MM.1S (cell line): ENCODE results near the gene MTHFD1L.

Experiments used
- DNase-seq: peaks from one replicate; pipeline ENCODE4 v3.0.0-alpha.2; 2015
- H2AFZ ChIP-seq: fragments of 300-600 bp; sonication (generic); 2 replicates; pipeline ENCODE4 v1.6.0; 2016; ENCODE audit warnings: antibody characterized with exemption, low read length
- H3F3A ChIP-seq: fragments of 300-600 bp; sonication (generic); 2 replicates; pipeline ENCODE4 v1.6.1; 2016; ENCODE audit warnings: mild to moderate bottlenecking, antibody characterized with exemption, low read length, moderate library complexity, mixed read lengths; ENCODE audit not compliant: insufficient read depth
- H3K27ac ChIP-seq: fragments of 300-600 bp; sonication (generic); 2 replicates; pipeline ENCODE4 v1.5.1; 2016; ENCODE audit warnings: mild to moderate bottlenecking, low read length
- H3K27me3 ChIP-seq: fragments of 300-600 bp; sonication (generic); replicated peaks from 2 replicates; pipeline ENCODE4 v1.6.0; 2016; ENCODE audit warnings: low read length; ENCODE audit not compliant: insufficient read depth
- H3K36me3 ChIP-seq: fragments of 300-600 bp; sonication (generic); replicated peaks from 2 replicates; pipeline ENCODE4 v1.6.1; 2016; ENCODE audit warnings: mild to moderate bottlenecking, low read length, mixed read lengths; ENCODE audit not compliant: insufficient read depth
- H3K4me1 ChIP-seq: fragments of 300-600 bp; sonication (generic); 2 replicates; pipeline ENCODE4 v1.6.1; 2016; ENCODE audit warnings: low read length, mixed read lengths
- H3K4me2 ChIP-seq: fragments of 300-600 bp; sonication (generic); 2 replicates; pipeline ENCODE4 v1.6.0; 2016; ENCODE audit warnings: low read depth, low read length
- H3K4me3 ChIP-seq: fragments of 300-600 bp; sonication (generic); 2 replicates; pipeline ENCODE4 v1.5.1; 2016; ENCODE audit warnings: low read length, mixed read lengths
- H3K79me2 ChIP-seq: fragments of 300-600 bp; sonication (generic); 2 replicates; pipeline ENCODE4 v1.6.1; 2016; ENCODE audit warnings: mixed run types, low read length, mixed read lengths
- H3K9ac ChIP-seq: fragments of 300-600 bp; sonication (generic); 2 replicates; pipeline ENCODE4 v1.6.1; 2016; ENCODE audit warnings: low read length, mixed read lengths
- H3K9me2 ChIP-seq: fragments of 300-600 bp; sonication (generic); replicated peaks from 2 replicates; pipeline ENCODE4 v1.6.1; 2016; ENCODE audit warnings: mild to moderate bottlenecking, low read length, mixed read lengths; ENCODE audit not compliant: insufficient read depth
- H3K9me3 ChIP-seq: fragments of 300-600 bp; sonication (generic); replicated peaks from 2 replicates; pipeline ENCODE4 v1.6.1; 2016; ENCODE audit warnings: mild to moderate bottlenecking, low read length, mixed read lengths; ENCODE audit not compliant: insufficient read depth
- H4K20me1 ChIP-seq: fragments of 300-600 bp; sonication (generic); 2 replicates; pipeline ENCODE4 v1.6.1; 2016; ENCODE audit warnings: mild to moderate bottlenecking, low read length, moderate library complexity, mixed read lengths; ENCODE audit not compliant: insufficient read depth
- EZH2 ChIP-seq: fragments of 300-600 bp; sonication (generic); optimal IDR thresholded peaks from 2 replicates; pipeline ENCODE3; 2017; ENCODE audit warnings: low read depth, mild to moderate bottlenecking, antibody characterized with exemption, low read length, mixed read lengths
- EZH2phosphoT487 ChIP-seq: fragments of 300-600 bp; sonication (generic); IDR thresholded peaks from 2 replicates; pipeline ENCODE4 v1.6.1; 2018; ENCODE audit warnings: antibody characterized with exemption, low read length
- TF ChIP-seq, protein P1 (sequence below): fragments of 300-600 bp; sonication (generic); IDR thresholded peaks from 2 replicates; pipeline ENCODE4 v1.5.1; 2016; ENCODE audit warnings: antibody characterized with exemption, low read length, mixed read lengths

Gene MTHFD1L

DNA sequence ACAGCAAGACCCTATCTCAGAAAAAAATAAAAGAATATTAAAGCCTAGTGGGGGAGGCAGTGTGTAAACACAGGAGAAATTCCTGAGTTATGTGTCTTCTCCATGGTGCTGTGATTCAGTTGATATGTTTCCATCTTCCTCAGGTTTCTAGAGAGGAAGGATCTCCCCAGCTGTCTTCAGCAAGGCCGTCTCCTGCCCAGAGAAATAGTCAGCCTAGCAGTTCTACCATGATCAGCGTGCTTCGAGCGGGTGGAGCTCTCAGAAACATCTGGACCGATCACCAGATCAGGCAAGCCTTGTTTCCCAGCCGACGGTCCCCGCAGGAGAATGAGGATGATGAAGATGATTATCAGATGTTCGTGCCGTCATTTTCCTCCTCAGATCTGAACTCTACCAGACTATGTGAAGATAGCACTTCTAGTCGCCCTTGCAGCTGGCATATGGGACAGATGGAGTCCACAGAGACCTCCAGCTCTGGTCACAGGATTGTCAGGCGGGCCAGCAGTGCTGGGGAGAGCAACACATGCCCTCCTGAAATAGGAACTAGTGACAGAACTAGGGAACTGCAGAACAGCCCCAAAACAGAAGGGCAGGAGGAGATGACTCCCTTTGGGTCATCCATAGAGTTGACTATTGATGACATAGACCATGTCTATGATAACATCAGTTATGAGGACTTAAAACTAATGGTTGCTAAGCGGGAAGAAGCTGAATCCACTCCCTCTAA, 34.9 kb upstream of the MTHFD1L start:
- Histone ChIP-seq H3K9me2 (no peaks in the 10 kb centered on the region), H3K4me1 (no peaks in the 10 kb centered on the region), H3K27me3 (no peaks in the 10 kb centered on the region), H3K27ac (no peak overlapping the region), H3K79me2 (no peaks in the 10 kb centered on the region), H3K9me3 (no peaks in the 10 kb centered on the region), H3K4me3 (no peak overlapping the region), H4K20me1 (no peaks in the 10 kb centered on the region), H2AFZ (no peak overlapping the region), H3K36me3 (no peaks in the 10 kb centered on the region), H3F3A (no peaks in the 10 kb centered on the region), H3K9ac (no peak overlapping the region), H3K4me2 (no peak overlapping the region)
- no peak for DNase-seq
- TF ChIP-seq EZH2phosphoT487 (no peak), EZH2 (no peak)
- TF ChIP-seq, protein P1, sequence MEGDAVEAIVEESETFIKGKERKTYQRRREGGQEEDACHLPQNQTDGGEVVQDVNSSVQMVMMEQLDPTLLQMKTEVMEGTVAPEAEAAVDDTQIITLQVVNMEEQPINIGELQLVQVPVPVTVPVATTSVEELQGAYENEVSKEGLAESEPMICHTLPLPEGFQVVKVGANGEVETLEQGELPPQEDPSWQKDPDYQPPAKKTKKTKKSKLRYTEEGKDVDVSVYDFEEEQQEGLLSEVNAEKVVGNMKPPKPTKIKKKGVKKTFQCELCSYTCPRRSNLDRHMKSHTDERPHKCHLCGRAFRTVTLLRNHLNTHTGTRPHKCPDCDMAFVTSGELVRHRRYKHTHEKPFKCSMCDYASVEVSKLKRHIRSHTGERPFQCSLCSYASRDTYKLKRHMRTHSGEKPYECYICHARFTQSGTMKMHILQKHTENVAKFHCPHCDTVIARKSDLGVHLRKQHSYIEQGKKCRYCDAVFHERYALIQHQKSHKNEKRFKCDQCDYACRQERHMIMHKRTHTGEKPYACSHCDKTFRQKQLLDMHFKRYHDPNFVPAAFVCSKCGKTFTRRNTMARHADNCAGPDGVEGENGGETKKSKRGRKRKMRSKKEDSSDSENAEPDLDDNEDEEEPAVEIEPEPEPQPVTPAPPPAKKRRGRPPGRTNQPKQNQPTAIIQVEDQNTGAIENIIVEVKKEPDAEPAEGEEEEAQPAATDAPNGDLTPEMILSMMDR, result no peak

DNA sequence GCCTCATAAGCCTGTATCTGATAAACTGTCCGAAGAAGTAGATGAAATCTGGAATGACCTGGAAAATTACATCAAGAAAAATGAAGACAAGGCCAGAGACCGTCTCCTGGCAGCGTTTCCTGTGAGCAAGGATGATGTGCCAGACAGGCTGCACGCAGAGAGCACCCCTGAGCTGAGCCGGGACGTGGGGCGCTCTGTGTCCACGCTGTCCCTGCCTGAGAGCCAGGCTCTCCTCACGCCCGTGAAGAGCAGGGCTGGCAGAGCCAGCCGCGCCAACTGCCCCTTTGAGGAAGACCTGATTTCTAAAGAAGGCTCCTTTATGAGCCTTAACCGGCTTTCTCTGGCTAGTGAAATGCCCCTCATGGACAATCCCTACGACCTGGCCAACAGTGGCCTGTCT, 33.9 kb upstream of the MTHFD1L start:
- no peaks in the 10 kb centered on the region for H3K4me1 ChIP-seq
- no peaks in the 10 kb centered on the region for H3F3A ChIP-seq
- DNase-seq, result no peak
- H3K36me3 ChIP-seq, result no peaks in the 10 kb centered on the region
- H3K27me3 ChIP-seq, result no peaks in the 10 kb centered on the region
- no peak overlapping the region for H3K27ac ChIP-seq
- H3K9ac ChIP-seq, result no peak overlapping the region
- no peaks in the 10 kb centered on the region for H3K9me2 ChIP-seq
- H3K4me3 ChIP-seq, result no peak overlapping the region
- no peaks in the 10 kb centered on the region for H3K79me2 ChIP-seq
- no peaks in the 10 kb centered on the region for H4K20me1 ChIP-seq
- H3K9me3 ChIP-seq, result no peaks in the 10 kb centered on the region
- no peak overlapping the region for H3K4me2 ChIP-seq
- TF ChIP-seq, protein P1, result no peak
- TF ChIP-seq EZH2phosphoT487, result no peak
- no peak for TF ChIP-seq EZH2
- H2AFZ ChIP-seq, result no peak overlapping the region

DNA sequence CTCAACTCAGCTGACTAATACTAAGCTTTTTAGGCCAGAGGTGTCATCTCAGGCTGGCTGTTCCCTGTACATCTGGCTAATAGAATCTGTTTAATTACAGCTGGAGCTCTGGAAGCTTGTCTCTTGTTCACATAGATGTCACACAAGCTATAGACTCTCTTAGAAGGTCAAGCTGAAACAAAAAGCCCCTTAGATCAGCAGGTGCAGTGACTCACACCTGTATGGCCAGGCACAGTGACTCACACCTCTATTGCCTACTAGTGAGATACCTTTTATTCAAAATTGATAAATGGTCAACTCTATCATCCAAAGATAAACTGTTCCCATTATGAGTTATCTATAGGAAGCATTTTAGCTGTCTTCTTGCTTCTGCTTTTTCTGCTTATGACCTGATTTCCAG, 29.9 kb upstream of the MTHFD1L start:
- Histone ChIP-seq H3K4me2 (no peak overlapping the region), H3K27me3 (no peaks in the 10 kb centered on the region), H3K9me3 (no peaks in the 10 kb centered on the region), H4K20me1 (no peaks in the 10 kb centered on the region), H2AFZ (no peak overlapping the region), H3K4me1 (no peaks in the 10 kb centered on the region), H3K9ac (no peak overlapping the region), H3K4me3 (no peak overlapping the region), H3F3A (no peaks in the 10 kb centered on the region), H3K9me2 (no peaks in the 10 kb centered on the region), H3K79me2 (no peaks in the 10 kb centered on the region), H3K27ac (no peak overlapping the region), H3K36me3 (no peaks in the 10 kb centered on the region)
- no peak for DNase-seq
- TF ChIP-seq EZH2 (no peak), EZH2phosphoT487 (no peak)
- TF ChIP-seq, protein P1, result no peak
